PC-3 (cell line): ENCODE results near the gene STK39.

Experiments used
- EZH2 ChIP-seq: fragments of 300-600 bp; sonication (generic); IDR thresholded peaks from one replicate; pipeline ENCODE4 v1.6.1; 2017; ENCODE audit warnings: antibody characterized with exemption, mild to moderate bottlenecking, low read length; ENCODE audit not compliant: unreplicated experiment
- EZH2phosphoT487 ChIP-seq: fragments of 300-600 bp; sonication (generic); IDR thresholded peaks from 2 replicates; pipeline ENCODE4 v1.6.1; 2018; ENCODE audit warnings: mild to moderate bottlenecking, antibody characterized with exemption, low read length, borderline replicate concordance

DNA sequence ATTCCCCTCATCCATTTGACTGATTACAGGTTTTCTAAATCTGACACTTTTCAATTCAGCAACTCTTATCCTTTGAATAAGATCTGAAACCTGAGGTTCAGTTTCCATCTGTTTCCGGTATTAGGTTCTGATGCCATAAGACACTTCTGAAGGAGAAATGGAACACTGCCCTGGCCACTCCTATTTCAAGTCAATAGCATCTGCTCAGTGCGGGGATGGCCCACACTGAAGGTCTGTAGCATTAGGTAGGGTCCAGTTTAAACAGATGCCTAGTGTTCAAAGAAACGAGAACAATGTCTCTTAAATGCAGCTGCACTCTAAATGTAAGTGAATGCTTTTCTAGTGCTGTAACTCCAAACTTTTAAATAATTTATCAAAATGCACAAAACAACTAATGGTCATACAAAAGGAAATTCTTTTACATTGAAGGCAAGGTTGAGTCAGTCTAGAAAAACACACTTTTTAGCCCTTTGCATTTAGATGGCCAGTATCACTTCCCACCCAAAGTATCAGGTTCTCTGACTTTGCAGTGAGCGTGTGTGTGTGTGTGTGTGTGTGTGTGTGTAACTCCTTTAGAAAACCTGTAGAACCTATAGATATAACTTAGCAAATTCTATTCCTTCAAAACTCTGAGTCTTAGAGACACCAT, 78.2 kb downstream of the STK39 start:
- TF ChIP-seq EZH2 (no peak), EZH2phosphoT487 (no peak)
